Stimulated activated CD8-positive, alpha-beta memory T cell treated with anti-CD3 and anti-CD28 coated beads, Interleukin-12 subunit alpha, Interleukin-12 subunit beta, amount 100 ng/mL, for 4 hours (primary cell): ENCODE results near the gene RAPH1.

Source experiments
- DNase-seq: peaks from one replicate; pipeline ENCODE4 v3.0.0-alpha.2; 2020; ENCODE audit warnings: low read depth

RAPH1 gene

GRCh38 chr2:203360833-203361430 is 174.2 kb downstream of the RAPH1 start:
- no peak for DNase-seq

GRCh38 chr2:203359450-203359849 is 175.7 kb downstream of the RAPH1 start:
- no peak for DNase-seq

- DNase-seq: no peak
Observed at GRCh38 chr2:203354966-203355365, 180.1 kb downstream of the RAPH1 start.

DNA sequence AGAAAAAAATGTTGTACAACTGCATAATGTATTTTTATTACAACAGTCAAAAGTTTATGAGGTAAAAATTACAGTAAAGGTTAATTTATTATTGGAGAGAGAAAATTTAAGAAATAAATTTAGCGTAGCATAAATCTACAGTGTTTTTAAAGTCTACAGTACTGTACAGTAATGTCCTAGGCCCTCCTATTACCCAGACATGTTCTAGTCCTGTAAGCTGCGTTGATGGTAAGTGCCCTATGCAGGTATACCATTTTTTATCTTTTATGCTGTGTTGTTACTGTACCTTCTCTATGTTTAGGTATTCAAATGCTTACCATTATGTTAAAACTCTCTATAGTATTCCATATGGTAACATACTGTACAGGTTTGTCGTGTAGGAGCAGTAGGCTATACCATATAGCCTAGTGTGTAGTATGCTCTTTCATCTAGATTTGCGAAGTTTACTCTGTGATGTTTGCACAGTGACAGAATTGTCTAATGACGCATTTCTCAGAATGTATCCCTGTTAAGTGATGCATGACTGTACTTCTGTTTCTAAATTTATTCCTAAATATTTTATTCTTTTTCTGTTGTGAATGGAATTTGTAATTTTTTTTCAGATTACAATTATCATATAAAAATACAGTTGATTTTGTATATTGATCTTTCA is 182.4 kb downstream of the RAPH1 start:
- DNase-seq: no peak

- DNase-seq: no peak
Observed at GRCh38 chr2:203347375-203347774, 187.7 kb downstream of the RAPH1 start.

DNA sequence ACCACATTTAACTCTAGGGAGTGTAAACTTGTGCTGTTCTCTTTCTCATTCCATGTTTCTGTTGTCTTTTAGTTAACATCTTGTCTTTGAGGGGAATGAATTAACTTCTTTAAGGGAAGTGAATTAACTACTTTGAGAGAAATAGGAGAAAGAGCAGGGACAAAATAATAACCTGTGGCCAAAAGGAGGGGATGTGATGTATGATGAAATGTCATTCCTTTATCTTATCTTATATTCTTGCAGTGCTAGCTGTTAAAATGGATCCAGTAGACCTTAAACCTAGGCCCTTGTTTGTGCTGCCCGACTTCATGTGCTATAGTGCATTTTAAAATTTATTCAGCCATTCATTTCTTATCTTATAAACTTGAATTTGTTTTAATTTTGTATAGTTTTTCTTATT is 188.5 kb downstream of the RAPH1 start:
- DNase-seq: no peak

- DNase-seq: no peak
Observed at GRCh38 chr2:203344667-203345066, 190.4 kb downstream of the RAPH1 start.
